HG03460 (cell line): Measurements from ENCODE around the gene BRICD5.

Experiments
- ATAC-seq: cut with Tn5 transposase; IDR thresholded peaks from one replicate; pipeline ENCODE4 v1.9.1; 2021; ENCODE audit not compliant: unreplicated experiment

The BRICD5 gene

GRCh38 chr16:2181952-2182351 is 28.7 kb downstream of the BRICD5 start:
- ATAC-seq = no peak

GRCh38 chr16:2180962-2181923 is 29.4 kb downstream of the BRICD5 start:
- no peak for ATAC-seq

- no peak for ATAC-seq
These were observed 30.2 kb downstream of the BRICD5 start for GRCh38 chr16:2180461-2180860.

- no peak for ATAC-seq
These were observed 31.1 kb downstream of the BRICD5 start for GRCh38 chr16:2179576-2179975.

GRCh38 chr16:2179107-2179501 is 31.6 kb downstream of the BRICD5 start:
- ATAC-seq = no peak

- no peak for ATAC-seq
These were observed 32.1 kb downstream of the BRICD5 start for GRCh38 chr16:2178321-2179106.

GRCh38 chr16:2177561-2177960 is 33.1 kb downstream of the BRICD5 start:
- ATAC-seq = no peak

- no peak for ATAC-seq
These were observed 33.6 kb downstream of the BRICD5 start for GRCh38 chr16:2177101-2177500.

- ATAC-seq = no peak
These were observed 34.6 kb downstream of the BRICD5 start for GRCh38 chr16:2176047-2176446.

- ATAC-seq = no peak
These were observed 35.2 kb downstream of the BRICD5 start for GRCh38 chr16:2175454-2175853.

- ATAC-seq = no peak
These were observed 36.1 kb downstream of the BRICD5 start for GRCh38 chr16:2174396-2175131.

- no peak for ATAC-seq
These were observed 36.7 kb downstream of the BRICD5 start for GRCh38 chr16:2173916-2174315.

GRCh38 chr16:2173366-2173765 is 37.3 kb downstream of the BRICD5 start:
- no peak for ATAC-seq

GRCh38 chr16:2172688-2173335 is 37.9 kb downstream of the BRICD5 start:
- no peak for ATAC-seq

GRCh38 chr16:2171601-2172178 is 39.0 kb downstream of the BRICD5 start:
- no peak for ATAC-seq

- ATAC-seq = no peak
These were observed 39.9 kb downstream of the BRICD5 start for GRCh38 chr16:2170587-2171435.

GRCh38 chr16:2170080-2170479 is 40.6 kb downstream of the BRICD5 start:
- ATAC-seq = no peak

GRCh38 chr16:2167068-2167638 is 43.5 kb downstream of the BRICD5 start:
- ATAC-seq = no peak
